ENCODE results near the gene DAP. TPM values are rescaled to one million over a fixed set of nuclear protein-coding genes. Genes with fewer than 3 reads are reported as not detected.

DAP gene
- total RNA-seq, 1 experiment from 2014 or later: 279 TPM

DNA sequence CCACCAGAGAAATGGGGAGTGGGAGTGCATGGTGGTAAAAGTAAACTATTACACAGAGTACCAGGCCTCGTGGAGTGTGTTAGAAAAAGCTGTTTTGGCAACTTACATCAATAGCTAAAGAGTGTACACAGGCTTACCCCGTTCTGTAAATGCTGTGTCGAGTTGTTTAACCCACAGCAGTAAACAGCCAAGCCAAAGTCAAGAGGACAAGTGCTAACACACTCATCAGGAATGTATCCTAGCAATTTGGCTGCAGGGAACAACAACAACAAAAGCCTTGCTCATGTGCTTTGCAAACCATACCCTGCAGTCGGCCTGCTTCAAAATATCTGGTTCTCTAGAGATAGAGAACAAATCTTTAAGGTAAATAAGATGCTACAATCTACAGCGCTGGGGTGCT lies 15.9 kb downstream of the DAP start:
- H3K79me2 ChIP-seq (ENCODE audit: low read depth): peaks cover 68% of the 10 kb centered on the region
- BruUV-seq (replicated peaks): no TSS peak
- peaks cover 5% of the 10 kb centered on the region; the same call in 1 of the 2 replicates for H4K20me1 ChIP-seq (ENCODE audit: insufficient read depth)
- no peaks in the 10 kb centered on the region for H3K9me2 ChIP-seq (ENCODE audit: insufficient read depth)
- no peak overlapping the region for H3K4me3 ChIP-seq
- no peak overlapping the region for H3K4me2 ChIP-seq
- H3K36me3 ChIP-seq (ENCODE audit: low read depth): peaks cover 84% of the 10 kb centered on the region
- DNase-seq: no peak
- ChIA-PET POLR2A (ENCODE audit: unreplicated experiment) (no interaction called here), CTCF (interaction anchor here (0.5 kb wide), 1 partner anchor 25 kb away, joined by 4 read pairs; no protein-coding TSS in a partner anchor)
- TF ChIP-seq, protein P1, sequence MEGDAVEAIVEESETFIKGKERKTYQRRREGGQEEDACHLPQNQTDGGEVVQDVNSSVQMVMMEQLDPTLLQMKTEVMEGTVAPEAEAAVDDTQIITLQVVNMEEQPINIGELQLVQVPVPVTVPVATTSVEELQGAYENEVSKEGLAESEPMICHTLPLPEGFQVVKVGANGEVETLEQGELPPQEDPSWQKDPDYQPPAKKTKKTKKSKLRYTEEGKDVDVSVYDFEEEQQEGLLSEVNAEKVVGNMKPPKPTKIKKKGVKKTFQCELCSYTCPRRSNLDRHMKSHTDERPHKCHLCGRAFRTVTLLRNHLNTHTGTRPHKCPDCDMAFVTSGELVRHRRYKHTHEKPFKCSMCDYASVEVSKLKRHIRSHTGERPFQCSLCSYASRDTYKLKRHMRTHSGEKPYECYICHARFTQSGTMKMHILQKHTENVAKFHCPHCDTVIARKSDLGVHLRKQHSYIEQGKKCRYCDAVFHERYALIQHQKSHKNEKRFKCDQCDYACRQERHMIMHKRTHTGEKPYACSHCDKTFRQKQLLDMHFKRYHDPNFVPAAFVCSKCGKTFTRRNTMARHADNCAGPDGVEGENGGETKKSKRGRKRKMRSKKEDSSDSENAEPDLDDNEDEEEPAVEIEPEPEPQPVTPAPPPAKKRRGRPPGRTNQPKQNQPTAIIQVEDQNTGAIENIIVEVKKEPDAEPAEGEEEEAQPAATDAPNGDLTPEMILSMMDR (conservative IDR thresholded peaks at IDR 0.05): no peak
- TF ChIP-seq EZH2 (IDR thresholded peaks at IDR 0.05; ENCODE audit: low read depth): no peak
- H3F3A ChIP-seq (ENCODE audit: insufficient read depth, low read depth): peaks cover 6% of the 10 kb centered on the region; the same call in 1 of the 2 replicates
- intact Hi-C loops (cut with micrococcal nuclease; ENCODE audit: unreplicated experiment): no loop called here
- no peaks in the 10 kb centered on the region for H3K4me1 ChIP-seq (replicated peaks; ENCODE audit: insufficient read depth)
- H2AFZ ChIP-seq: no peak overlapping the region
- H3K27me3 ChIP-seq (ENCODE audit: insufficient read depth, low read depth): no peaks in the 10 kb centered on the region
- peaks cover 24% of the 10 kb centered on the region for H3K9me3 ChIP-seq (ENCODE audit: insufficient read depth, low read depth)
- H3K27ac ChIP-seq: no peak overlapping the region

DNA sequence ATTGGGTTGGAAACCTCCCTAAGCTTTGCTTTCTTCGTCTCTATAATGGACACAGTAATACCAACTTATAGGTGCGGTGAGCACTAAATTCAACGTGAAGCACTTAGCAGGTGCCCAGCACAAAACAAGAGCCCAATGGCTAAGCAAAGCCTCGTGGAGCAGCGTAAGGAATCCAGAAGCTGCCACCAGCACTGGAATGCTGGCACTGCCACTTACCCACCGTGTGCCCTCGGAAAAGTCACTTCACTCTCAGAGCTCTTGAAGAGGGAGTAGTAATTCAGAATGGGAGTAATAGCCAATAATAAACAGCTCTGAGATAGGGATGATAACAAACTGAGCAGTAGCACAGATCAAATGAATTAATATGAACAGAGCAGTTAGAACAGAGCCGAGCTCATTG lies 16.4 kb downstream of the DAP start:
- POLR2A ChIA-PET (ENCODE audit: unreplicated experiment): interaction anchor here (0.6 kb wide), 1 partner anchor 701 kb away, joined by 3 read pairs; no protein-coding TSS in a partner anchor
- no TSS peak for BruUV-seq (replicated peaks)
- H3K9me2 ChIP-seq (ENCODE audit: insufficient read depth): no peaks in the 10 kb centered on the region
- H3K27ac ChIP-seq: no peak overlapping the region
- intact Hi-C loops (cut with micrococcal nuclease; ENCODE audit: unreplicated experiment): no loop called here
- H3K4me3 ChIP-seq: no peak overlapping the region
- H3K27me3 ChIP-seq (ENCODE audit: insufficient read depth, low read depth): no peaks in the 10 kb centered on the region
- no peak for DNase-seq
- CTCF ChIA-PET: no interaction called here
- peaks cover 27% of the 10 kb centered on the region for H3K9me3 ChIP-seq (ENCODE audit: insufficient read depth, low read depth)
- peaks cover 88% of the 10 kb centered on the region for H3K36me3 ChIP-seq (ENCODE audit: low read depth)
- no peaks in the 10 kb centered on the region for H3K4me1 ChIP-seq (replicated peaks; ENCODE audit: insufficient read depth)
- H2AFZ ChIP-seq: no peak overlapping the region
- peaks cover 6% of the 10 kb centered on the region; the same call in 1 of the 2 replicates for H3F3A ChIP-seq (ENCODE audit: insufficient read depth, low read depth)
- peaks cover 68% of the 10 kb centered on the region; the same call in 1 of the 2 replicates for H3K79me2 ChIP-seq (ENCODE audit: low read depth)
- no peak for TF ChIP-seq EZH2 (IDR thresholded peaks at IDR 0.05; ENCODE audit: low read depth)
- TF ChIP-seq, protein P1 (conservative IDR thresholded peaks at IDR 0.05): no peak
- H3K4me2 ChIP-seq: no peak overlapping the region
- H4K20me1 ChIP-seq (ENCODE audit: insufficient read depth): peaks cover 5% of the 10 kb centered on the region; the same call in 1 of the 2 replicates

DNA sequence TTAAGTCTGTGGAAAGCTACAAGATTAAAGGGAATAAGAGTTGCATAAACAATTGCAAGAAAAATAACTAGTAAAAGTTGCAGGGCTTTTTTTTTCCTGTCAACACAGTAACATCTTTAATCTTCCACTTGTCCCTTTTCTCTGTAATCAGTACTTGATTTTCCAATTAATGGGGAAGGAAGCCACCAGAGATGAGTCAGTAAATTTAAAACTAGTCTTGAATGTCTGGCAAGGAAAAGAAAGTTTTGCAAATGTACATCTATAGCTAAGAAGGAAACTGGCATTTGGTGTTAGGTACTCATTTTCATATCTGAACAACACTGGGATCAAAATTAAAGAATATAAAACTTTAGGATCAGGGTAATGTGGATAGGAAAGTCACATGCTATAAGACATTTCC lies 17.1 kb downstream of the DAP start:
- no peaks in the 10 kb centered on the region for H3K9me2 ChIP-seq (ENCODE audit: insufficient read depth)
- no TSS peak for BruUV-seq (replicated peaks)
- H3K9me3 ChIP-seq (ENCODE audit: insufficient read depth, low read depth): peaks cover 27% of the 10 kb centered on the region
- H3K79me2 ChIP-seq (ENCODE audit: low read depth): peaks cover 66% of the 10 kb centered on the region; the same call in 1 of the 2 replicates
- no peak overlapping the region for H3K4me3 ChIP-seq
- CTCF ChIA-PET: no interaction called here
- no peaks in the 10 kb centered on the region for H3K4me1 ChIP-seq (replicated peaks; ENCODE audit: insufficient read depth)
- H3K27ac ChIP-seq: no peak overlapping the region
- H4K20me1 ChIP-seq (ENCODE audit: insufficient read depth): no peaks in the 10 kb centered on the region
- H2AFZ ChIP-seq: no peak overlapping the region
- H3K36me3 ChIP-seq (ENCODE audit: low read depth): peaks cover 83% of the 10 kb centered on the region
- POLR2A ChIA-PET (ENCODE audit: unreplicated experiment): interaction anchor here (0.6 kb wide), 1 partner anchor 700 kb away, joined by 3 read pairs; no protein-coding TSS in a partner anchor
- no peak overlapping the region for H3K4me2 ChIP-seq
- no peak for DNase-seq
- H3F3A ChIP-seq (ENCODE audit: insufficient read depth, low read depth): peaks cover 6% of the 10 kb centered on the region; the same call in 1 of the 2 replicates
- H3K27me3 ChIP-seq (ENCODE audit: insufficient read depth, low read depth): no peaks in the 10 kb centered on the region
- TF ChIP-seq EZH2 (IDR thresholded peaks at IDR 0.05; ENCODE audit: low read depth): no peak
- TF ChIP-seq, protein P1 (conservative IDR thresholded peaks at IDR 0.05): no peak
- intact Hi-C loops (cut with micrococcal nuclease; ENCODE audit: unreplicated experiment): no loop called here

Measured in PC-9 (cell line).